GM12891 (cell line): ENCODE results near the gene AKAP12.
"Not testable (repeated sequence)": the region's sequence is repeated elsewhere in the genome, so short reads cannot be mapped to it uniquely, and the experiment has no call there.

Source experiments
- DNase-seq: peaks from one replicate; pipeline ENCODE4 v3.0.0; 2011; ENCODE audit warnings: low spot score; ENCODE audit not compliant: insufficient read length
- FAIRE-seq: peaks from 2 replicates; lab custom pipeline; 2011; peaks lifted over from hg19 to GRCh38; lab: Jason Lieb, UNC
- PAX5 ChIP-seq: IDR thresholded peaks from 2 replicates; pipeline ENCODE4 v1.6.1; 2011; ENCODE audit warnings: low read length, moderate library complexity, mild to moderate bottlenecking; ENCODE audit not compliant: insufficient read depth, severe bottlenecking
- POLR2A ChIP-seq: IDR thresholded peaks from 2 replicates; pipeline ENCODE4 v1.6.1; 2011; ENCODE audit warnings: low read depth, low read length, control low read depth
- POLR2AphosphoS5 ChIP-seq: IDR thresholded peaks from 2 replicates; pipeline ENCODE4 v1.6.1; 2011; ENCODE audit warnings: low read depth, low read length, control low read depth
- POU2F2 ChIP-seq: IDR thresholded peaks from 2 replicates; pipeline ENCODE4 v1.6.1; 2011; ENCODE audit warnings: low read depth, mild to moderate bottlenecking, control low read depth, low read length, moderate library complexity
- SPI1 ChIP-seq: IDR thresholded peaks from 2 replicates; pipeline ENCODE4 v1.6.1; 2011; ENCODE audit warnings: low read depth, low read length, control low read depth
- TAF1 ChIP-seq: IDR thresholded peaks from 2 replicates; pipeline ENCODE4 v1.6.1; 2011; ENCODE audit warnings: low read depth, low read length, control low read depth

AKAP12 gene

GRCh38 chr6:151380848-151381205, 141.1 kb downstream of the AKAP12 start:
- no peak for FAIRE-seq
- TF ChIP-seq POLR2A: no peak
- no peak for TF ChIP-seq TAF1
- TF ChIP-seq SPI1: no peak
- TF ChIP-seq PAX5: no peak
- TF ChIP-seq POU2F2: no peak
- no peak for TF ChIP-seq POLR2AphosphoS5
- no peak for DNase-seq

DNA sequence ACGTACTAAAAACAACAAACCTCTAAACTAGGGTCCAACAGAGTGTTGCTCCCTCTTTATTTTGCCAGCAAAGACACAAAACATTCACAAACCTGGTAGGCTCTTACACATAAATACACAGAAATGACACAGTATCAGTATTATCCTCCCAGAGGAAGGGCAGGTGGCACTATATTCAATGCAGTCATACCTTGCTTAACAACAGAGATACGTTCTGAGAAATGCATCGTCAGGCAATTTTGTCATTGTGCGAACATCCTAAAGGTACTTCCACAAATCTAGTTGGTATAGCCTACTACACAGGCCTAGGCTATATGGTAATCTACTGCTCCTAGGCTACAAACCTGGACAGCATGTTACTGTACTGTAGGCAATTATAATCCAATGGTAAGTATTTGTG, 142.0 kb downstream of the AKAP12 start:
- no peak for TF ChIP-seq POLR2A
- no peak for FAIRE-seq
- no peak for DNase-seq

DNA sequence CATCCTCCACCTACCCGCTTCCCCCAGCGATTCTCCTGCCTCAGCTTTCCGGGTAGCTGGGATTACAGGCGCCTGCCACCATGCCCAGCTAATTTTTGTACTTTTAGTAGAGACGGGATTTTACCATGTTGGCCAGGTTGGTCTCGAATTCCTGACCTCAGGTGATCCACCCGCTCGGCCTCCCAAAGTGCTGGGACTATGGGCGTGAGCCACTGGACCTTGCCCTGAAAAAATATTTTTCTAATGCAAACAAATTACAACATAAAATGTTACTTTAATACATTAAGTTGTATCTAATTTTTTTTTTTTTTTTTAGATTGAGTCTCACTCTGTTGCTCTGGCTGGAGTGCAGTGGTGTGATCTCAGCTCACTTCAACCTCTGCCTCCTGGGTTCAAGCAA, 142.9 kb downstream of the AKAP12 start:
- not testable (repeated sequence) for DNase-seq, FAIRE-seq

GRCh38 chr6:151384151-151384550, 144.4 kb downstream of the AKAP12 start:
- no peak for DNase-seq
- FAIRE-seq: no peak
- TF ChIP-seq POLR2AphosphoS5 (no peak), PAX5 (no peak), POLR2A (no peak), POU2F2 (no peak)

DNA sequence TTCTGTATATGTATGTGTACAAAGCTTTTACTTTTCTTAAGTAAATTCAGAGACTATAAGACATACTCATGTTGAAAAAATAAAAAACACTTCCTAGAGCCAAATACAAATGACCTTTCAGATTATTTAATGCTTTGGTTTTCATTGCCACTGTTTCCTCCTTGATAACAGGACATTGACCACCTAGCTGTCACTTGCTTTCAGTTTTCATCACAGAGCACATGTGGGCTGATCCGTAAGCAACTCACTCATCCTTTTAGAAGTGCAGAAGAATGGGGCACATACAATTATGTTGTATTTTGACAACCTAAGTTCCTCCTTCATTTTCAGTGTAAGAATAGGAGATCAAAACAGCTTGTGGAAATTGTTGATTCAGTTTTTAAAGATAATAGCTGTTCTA, 145.4 kb downstream of the AKAP12 start:
- FAIRE-seq (peak; percentile 90), DNase-seq (no peak)
- TF ChIP-seq POLR2AphosphoS5: no peak
- TF ChIP-seq PAX5: no peak
- no peak for TF ChIP-seq SPI1
- TF ChIP-seq POU2F2: no peak

DNA sequence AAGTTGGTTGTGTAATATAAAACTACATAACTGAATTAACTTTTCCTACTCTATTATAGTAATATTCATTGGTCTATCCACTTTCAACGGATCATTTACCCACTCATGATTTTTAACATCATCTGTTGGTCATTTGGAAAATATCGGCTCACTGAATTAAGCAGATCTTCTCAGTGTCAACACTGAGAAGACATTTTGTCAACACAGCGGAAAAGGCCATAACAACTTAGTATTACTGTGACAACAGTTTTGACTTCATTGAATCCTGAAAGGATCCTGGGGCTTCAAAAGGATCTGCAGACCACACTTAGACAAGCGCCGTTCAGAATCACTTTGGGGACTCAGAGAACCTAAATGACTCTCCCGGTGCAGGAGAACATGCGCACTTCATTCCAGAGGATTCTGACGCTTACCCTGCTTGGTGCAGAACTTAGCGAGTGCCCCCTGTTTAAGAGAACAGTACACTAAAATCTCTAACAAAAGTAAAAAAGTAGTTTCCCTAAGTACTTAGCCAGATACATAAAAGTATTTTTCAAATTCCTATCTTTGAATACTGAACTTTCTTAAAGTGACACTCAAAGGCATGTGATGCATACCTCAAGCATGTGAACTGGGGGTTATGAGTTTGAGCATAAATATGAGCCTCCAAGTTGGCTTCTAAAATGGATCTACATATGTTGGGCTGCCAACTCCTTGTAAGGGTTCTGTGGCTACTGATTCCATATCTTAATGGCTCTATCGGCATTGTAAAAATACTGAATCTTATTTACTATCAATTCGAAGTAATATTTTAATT, 147.6 kb downstream of the AKAP12 start:
- DNase-seq (no peak), FAIRE-seq (no peak)
- TF ChIP-seq POLR2A (no peak), POU2F2 (no peak), TAF1 (no peak), POLR2AphosphoS5 (no peak), PAX5 (no peak), SPI1 (no peak)

DNA sequence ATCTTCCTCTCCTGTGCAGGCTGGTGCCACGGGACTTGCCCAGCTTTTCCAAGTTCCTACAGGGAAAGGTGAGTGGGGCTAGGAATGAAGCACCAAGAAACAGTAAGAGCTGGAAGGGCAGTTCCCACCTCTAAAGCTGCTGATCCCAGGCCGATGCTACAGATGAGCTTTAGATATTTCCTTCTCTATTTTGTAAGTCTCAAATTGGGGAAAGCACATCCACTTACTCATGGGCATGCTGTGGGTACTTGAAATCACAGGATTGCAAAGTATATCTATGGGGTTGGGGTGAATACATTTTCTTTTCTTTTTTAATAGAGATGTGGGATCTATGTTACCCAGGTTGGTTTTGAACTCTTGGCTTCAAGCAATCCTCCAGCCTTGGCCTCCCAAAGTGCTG, 148.5 kb downstream of the AKAP12 start:
- no peak for DNase-seq
- no peak for FAIRE-seq
- TF ChIP-seq SPI1: no peak
- no peak for TF ChIP-seq POLR2A
- no peak for TF ChIP-seq POU2F2
- no peak for TF ChIP-seq POLR2AphosphoS5
- TF ChIP-seq PAX5: no peak
- TF ChIP-seq TAF1: no peak

- DNase-seq (no peak), FAIRE-seq (no peak)
- TF ChIP-seq TAF1: no peak
- no peak for TF ChIP-seq PAX5
- TF ChIP-seq SPI1: no peak
- no peak for TF ChIP-seq POLR2A
- TF ChIP-seq POLR2AphosphoS5: no peak
Measured at GRCh38 chr6:151388997-151389617, 149.3 kb downstream of the AKAP12 start.

DNA sequence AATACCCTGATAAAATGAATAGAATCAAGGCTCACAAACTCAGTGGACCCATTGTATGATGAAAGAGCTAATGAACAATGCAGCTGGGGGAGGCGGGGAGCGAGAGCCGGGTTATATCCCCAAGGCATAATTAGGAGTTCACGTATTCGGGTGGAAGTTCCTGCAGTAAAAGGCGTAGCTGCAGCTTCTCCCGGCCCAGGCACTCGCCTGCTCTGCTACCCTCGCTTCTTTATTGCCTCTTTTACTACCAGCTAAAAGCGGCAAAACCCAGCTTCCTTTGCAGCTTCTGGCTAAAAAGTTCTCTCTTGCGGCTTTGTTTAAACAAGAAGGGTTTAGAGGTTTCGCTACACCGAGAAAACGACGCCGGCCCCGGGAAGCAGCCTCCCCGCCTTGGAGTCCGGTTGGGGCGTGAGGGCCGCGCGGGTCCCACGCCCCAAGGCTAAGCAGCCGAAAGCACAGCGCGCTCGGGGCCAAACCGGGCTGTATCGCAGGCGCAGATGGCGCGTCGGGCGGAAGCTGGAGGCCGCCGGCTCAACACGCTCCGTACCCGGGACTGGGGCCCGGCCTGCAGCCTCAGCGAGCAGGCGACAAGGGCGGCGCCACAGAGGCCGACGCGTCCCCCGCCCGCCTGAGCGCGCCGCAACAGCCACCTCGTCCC, 150.0 kb downstream of the AKAP12 start:
- no peak for DNase-seq
- TF ChIP-seq SPI1 (no peak), POLR2AphosphoS5 (peak; percentile 54; the same call in 1 of the 2 replicates), POLR2A (peak; percentile 78), TAF1 (peak; percentile 83)
- no peak for FAIRE-seq

DNA sequence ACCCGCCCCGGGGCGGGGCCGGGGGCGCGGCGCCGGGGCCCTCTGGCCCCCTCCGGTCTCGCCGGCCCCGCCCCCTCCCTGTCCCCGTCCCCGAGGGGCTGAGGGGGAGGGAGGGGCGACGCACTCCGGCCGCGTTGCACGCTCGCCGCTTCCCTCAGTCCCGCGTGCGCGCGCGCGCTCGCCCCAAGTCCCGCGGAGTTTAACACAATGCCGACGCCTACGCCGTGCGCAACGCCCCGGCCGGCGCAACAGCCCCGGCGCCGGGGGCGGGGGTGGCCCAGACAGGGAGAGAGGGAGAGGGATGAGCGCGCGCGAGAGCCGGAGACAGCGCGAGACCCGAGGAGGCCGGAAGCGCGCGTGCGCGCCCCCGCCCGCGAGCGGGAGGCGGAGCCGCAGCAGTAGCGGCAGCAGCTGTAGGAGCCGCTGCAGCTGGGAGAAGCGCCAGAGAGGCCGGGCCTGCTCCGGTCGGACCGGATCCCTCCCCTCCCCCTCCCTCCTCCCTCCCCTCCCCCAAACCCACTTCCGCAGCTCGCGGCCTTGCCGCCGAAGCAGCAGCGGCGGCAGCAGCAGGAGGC, 150.6 kb downstream of the AKAP12 start:
- FAIRE-seq (peak; percentile 100), DNase-seq (peak; percentile 87)
- TF ChIP-seq POLR2AphosphoS5: peak; percentile 75; the same call in 1 of the 2 replicates
- peak; percentile 89 for TF ChIP-seq TAF1
- 0 out of 2 replicates have a peak, but pooled peaks have one; percentile 14 for TF ChIP-seq SPI1
- peak; percentile 54; the same call in 1 of the 2 replicates for TF ChIP-seq POLR2A
- peak; percentile 61 for TF ChIP-seq PAX5
- peak; percentile 40; the same call in 1 of the 2 replicates for TF ChIP-seq POU2F2
